HS-27A (cell line): Measurements from ENCODE around the gene SLC39A13.
A peak's percentile ranks its signal among the peaks of the same experiment; 100 is the strongest.

ENCODE experiments used
- DNase-seq: peaks from one replicate; pipeline ENCODE4 v3.0.0-alpha.2; 2012; ENCODE audit warnings: low read depth, missing footprints

The SLC39A13 gene

GRCh38 chr11:47407746-47408590, at the start of gene SLC39A13:
Gene SLC39A13, plus strand, starts transcription at chr11:47408590. Its CDS starts 1,505 bp downstream, at chr11:47410095.
- DNase-seq, result peak; percentile 87

- no peak for DNase-seq
Observed at GRCh38 chr11:47358731-47359051, 49.7 kb upstream of the SLC39A13 start.

- DNase-seq, result no peak
Observed at GRCh38 chr11:47359162-47359561, 49.2 kb upstream of the SLC39A13 start.

- no peak for DNase-seq
Observed at GRCh38 chr11:47359586-47359985, 48.8 kb upstream of the SLC39A13 start.

GRCh38 chr11:47360341-47360740, 48.0 kb upstream of the SLC39A13 start:
- no peak for DNase-seq

GRCh38 chr11:47361419-47361818, 47.0 kb upstream of the SLC39A13 start:
- no peak for DNase-seq

GRCh38 chr11:47366020-47366490, 42.3 kb upstream of the SLC39A13 start:
- DNase-seq, result no peak

GRCh38 chr11:47369676-47370075, 38.7 kb upstream of the SLC39A13 start:
- no peak for DNase-seq

GRCh38 chr11:47372422-47372821, 36.0 kb upstream of the SLC39A13 start:
- no peak for DNase-seq

- DNase-seq, result peak; percentile 51
Observed at GRCh38 chr11:47373876-47374719, 34.3 kb upstream of the SLC39A13 start.

GRCh38 chr11:47374720-47375019, 33.7 kb upstream of the SLC39A13 start:
- DNase-seq, result no peak

- DNase-seq, result no peak
Observed at GRCh38 chr11:47375020-47375419, 33.4 kb upstream of the SLC39A13 start.

- no peak for DNase-seq
Observed at GRCh38 chr11:47375546-47376085, 32.8 kb upstream of the SLC39A13 start.

GRCh38 chr11:47376107-47376524, 32.3 kb upstream of the SLC39A13 start:
- DNase-seq, result no peak

- no peak for DNase-seq
Observed at GRCh38 chr11:47376525-47377371, 31.6 kb upstream of the SLC39A13 start.

- no peak for DNase-seq
Observed at GRCh38 chr11:47377571-47378009, 30.8 kb upstream of the SLC39A13 start.

GRCh38 chr11:47378010-47378835, 30.2 kb upstream of the SLC39A13 start, which contains the start of gene SPI1:
Gene SPI1, minus strand, starts transcription at chr11:47378547. Its CDS starts 194 bp downstream, at chr11:47378353.
- no peak for DNase-seq

GRCh38 chr11:47378836-47379170, 29.6 kb upstream of the SLC39A13 start:
- no peak for DNase-seq

- no peak for DNase-seq
Observed at GRCh38 chr11:47379317-47379716, 29.1 kb upstream of the SLC39A13 start.

- no peak for DNase-seq
Observed at GRCh38 chr11:47380078-47380477, 28.3 kb upstream of the SLC39A13 start.

- no peak for DNase-seq
Observed at GRCh38 chr11:47383071-47383470, 25.3 kb upstream of the SLC39A13 start.
